Left lung (tissue), 10 donors: ENCODE measurements around the gene PRPF8. TPM values are rescaled to one million over a fixed set of nuclear protein-coding genes. Genes with fewer than 3 reads are reported as not detected.
A peak's percentile ranks its signal among the peaks of the same experiment; 100 is the strongest.

Source experiments
- ATAC-seq: fragments of 200-7000 bp; cut with Tn5 transposase; one replicate; pipeline ENCODE4 v1.9.1; 2020; ENCODE audit warnings: moderate library complexity
- DNase-seq, 4 donors: peaks; one replicate each; pipeline ENCODE4 v3.0.0-alpha.2; 2013 to 2020
- H3K27ac ChIP-seq, 2 donors: fragments of 200-600 bp; sonication (generic) in 1 of 2; one replicate each; pipeline versions ENCODE4 v1.5.0 to v1.8.0; 2020 to 2021
- H3K27me3 ChIP-seq, 2 donors: fragments of 200-600 bp; sonication (generic) in 1 of 2; one replicate each; pipeline versions ENCODE4 v1.5.0 to v1.8.0; 2020 to 2021
- H3K36me3 ChIP-seq, 2 donors: fragments of 200-600 bp; sonication (generic) in 1 of 2; one replicate each; pipeline versions ENCODE4 v1.5.0 to v1.8.0; 2020 to 2021
- H3K4me1 ChIP-seq, 2 donors: fragments of 200-600 bp; one replicate each; pipeline ENCODE4 v1.8.0; 2021
- H3K4me3 ChIP-seq, 2 donors: fragments of 200-600 bp; sonication (generic) in 1 of 2; one replicate each; pipeline versions ENCODE4 v1.5.0 to v1.8.0; 2020 to 2021; ENCODE audit warnings: mild to moderate bottlenecking in 1 of 2
- H3K9me3 ChIP-seq, 2 donors: fragments of 200-600 bp; sonication (generic) in 1 of 2; one replicate each; pipeline versions ENCODE4 v1.5.0 to v1.8.0; 2020 to 2021
- intact Hi-C, 2 donors: fragments of 100-400 bp; cut with DNase I; formaldehyde crosslinking; loops; one replicate each; pipeline versions ENCODE4 v1.11.2 to v1.14.2; 2022
- polyA plus RNA-seq, 6 donors: library from polyadenylated mRNA; unstranded; fragments of 120-200 nt; gene quantifications; one replicate each; pipeline ENCODE4 v1.2.1, GENCODE V29; 2013; ENCODE audit not compliant: insufficient read length in 6 of 6
- total RNA-seq, 2 donors: library from RNA; stranded (reverse); fragmentation: NEBNext Ultra II Directional; extraction: Animal tissue kit (Norgen Biotek cat#: 25700); gene quantifications; one replicate each; pipeline ENCODE4 v1.2.1, GENCODE V29; 2021
- TF ChIP-seq, protein P1 (sequence below), 2 donors: fragments of 200-600 bp; sonication (generic) in 1 of 2; IDR thresholded peaks; one replicate each; pipeline versions ENCODE4 v1.5.0 to v1.8.0; 2021; ENCODE audit warnings: antibody characterized with exemption in 2 of 2
- donor health status: DM: no; HTN: yes; CAD: no.
- donor health status: DM: no; HTN: no; CAD: no.

The PRPF8 gene
- total and polyA plus RNA-seq, 8 donors: 230 to 364 (median 329) TPM

DNA sequence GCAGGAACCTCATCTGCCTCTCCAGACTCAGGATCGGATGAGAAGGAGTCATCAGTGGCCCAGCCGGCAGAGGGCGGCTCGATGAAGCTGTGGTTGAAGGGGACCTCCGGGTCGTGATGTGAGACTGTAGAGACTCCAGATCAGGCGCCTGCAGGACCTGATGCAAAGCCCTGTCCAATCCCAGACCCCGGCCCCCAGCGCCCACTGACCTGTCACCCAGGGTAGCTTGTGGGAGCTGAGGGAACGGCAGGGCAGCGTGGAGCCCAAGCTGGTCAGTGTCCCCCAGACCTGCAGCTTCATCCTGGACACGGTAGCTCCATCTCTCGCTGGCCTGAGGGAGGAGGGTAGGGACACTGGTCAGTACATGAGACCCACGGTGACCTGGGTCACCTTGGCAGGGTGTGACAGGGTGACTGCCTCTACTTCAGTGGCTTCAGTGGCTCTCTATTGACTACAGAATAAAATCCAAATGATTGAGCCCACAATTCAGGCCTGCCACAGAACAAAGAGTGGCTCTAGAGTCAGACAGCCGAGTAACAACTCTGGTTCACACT, 47.9 kb downstream of the PRPF8 start:
- Histone ChIP-seq H3K9me3 (no peaks in the 10 kb centered on the region), H3K27me3 (no peaks in the 10 kb centered on the region), H3K36me3 (peaks cover 0 to 58% of the 10 kb centered on the region in 2 donors), H3K4me3 (no peak overlapping the region), H3K4me1 (peaks cover 0 to 14% of the 10 kb centered on the region in 2 donors), H3K27ac (no peak overlapping the region)
- DNase-seq (peak in 1 of 4 donors; percentile 76), ATAC-seq (no peak)
- TF ChIP-seq, protein P1, sequence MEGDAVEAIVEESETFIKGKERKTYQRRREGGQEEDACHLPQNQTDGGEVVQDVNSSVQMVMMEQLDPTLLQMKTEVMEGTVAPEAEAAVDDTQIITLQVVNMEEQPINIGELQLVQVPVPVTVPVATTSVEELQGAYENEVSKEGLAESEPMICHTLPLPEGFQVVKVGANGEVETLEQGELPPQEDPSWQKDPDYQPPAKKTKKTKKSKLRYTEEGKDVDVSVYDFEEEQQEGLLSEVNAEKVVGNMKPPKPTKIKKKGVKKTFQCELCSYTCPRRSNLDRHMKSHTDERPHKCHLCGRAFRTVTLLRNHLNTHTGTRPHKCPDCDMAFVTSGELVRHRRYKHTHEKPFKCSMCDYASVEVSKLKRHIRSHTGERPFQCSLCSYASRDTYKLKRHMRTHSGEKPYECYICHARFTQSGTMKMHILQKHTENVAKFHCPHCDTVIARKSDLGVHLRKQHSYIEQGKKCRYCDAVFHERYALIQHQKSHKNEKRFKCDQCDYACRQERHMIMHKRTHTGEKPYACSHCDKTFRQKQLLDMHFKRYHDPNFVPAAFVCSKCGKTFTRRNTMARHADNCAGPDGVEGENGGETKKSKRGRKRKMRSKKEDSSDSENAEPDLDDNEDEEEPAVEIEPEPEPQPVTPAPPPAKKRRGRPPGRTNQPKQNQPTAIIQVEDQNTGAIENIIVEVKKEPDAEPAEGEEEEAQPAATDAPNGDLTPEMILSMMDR (IDR thresholded peaks at IDR 0.05): no peak
- intact Hi-C loops: no loop called here

DNA sequence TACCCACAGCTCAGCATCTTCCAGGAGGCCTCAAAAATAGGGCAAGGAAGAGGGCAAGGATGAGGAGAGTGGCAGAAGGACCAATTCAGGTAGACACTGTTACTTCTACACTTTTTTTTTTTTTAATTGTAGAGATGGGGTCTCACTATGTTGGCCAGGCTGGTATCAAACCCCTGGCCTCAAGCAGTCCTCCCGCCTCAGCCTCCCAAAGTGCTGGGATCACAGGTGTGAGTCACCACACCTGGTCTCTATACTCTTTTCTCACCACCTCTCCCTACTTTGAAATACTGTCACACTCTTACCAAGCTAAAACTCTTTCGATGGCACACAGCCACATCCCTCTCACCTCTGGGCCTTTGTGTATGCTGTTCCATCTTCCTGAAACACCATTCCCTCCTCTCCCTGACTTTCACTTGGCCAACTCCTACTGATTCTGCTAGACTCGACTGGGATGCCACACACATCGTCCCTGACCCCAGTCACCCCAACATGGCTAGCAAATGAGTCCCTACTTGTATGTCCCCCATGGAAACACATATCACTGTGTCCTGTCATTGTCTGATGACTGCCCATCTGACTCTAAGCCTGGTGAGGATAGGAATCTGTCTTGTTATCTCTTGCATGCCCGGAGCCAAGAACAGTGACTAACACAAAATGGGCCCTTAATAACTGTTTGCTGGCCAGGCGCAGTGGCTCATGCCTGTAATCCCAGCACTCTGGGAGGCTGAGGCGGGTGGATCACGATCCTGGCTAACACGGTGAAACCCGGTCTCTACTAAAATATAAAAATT, 48.8 kb downstream of the PRPF8 start:
- H3K27me3 ChIP-seq: no peaks in the 10 kb centered on the region
- TF ChIP-seq, protein P1 (IDR thresholded peaks at IDR 0.05): no peak
- H3K27ac ChIP-seq: no peak overlapping the region
- peaks cover 0 to 58% of the 10 kb centered on the region in 2 donors for H3K36me3 ChIP-seq
- DNase-seq: no peak
- peaks cover 0 to 23% of the 10 kb centered on the region in 2 donors for H3K4me1 ChIP-seq
- no peak for ATAC-seq
- H3K9me3 ChIP-seq: no peaks in the 10 kb centered on the region
- intact Hi-C loops: no loop called here
- H3K4me3 ChIP-seq: no peak overlapping the region

DNA sequence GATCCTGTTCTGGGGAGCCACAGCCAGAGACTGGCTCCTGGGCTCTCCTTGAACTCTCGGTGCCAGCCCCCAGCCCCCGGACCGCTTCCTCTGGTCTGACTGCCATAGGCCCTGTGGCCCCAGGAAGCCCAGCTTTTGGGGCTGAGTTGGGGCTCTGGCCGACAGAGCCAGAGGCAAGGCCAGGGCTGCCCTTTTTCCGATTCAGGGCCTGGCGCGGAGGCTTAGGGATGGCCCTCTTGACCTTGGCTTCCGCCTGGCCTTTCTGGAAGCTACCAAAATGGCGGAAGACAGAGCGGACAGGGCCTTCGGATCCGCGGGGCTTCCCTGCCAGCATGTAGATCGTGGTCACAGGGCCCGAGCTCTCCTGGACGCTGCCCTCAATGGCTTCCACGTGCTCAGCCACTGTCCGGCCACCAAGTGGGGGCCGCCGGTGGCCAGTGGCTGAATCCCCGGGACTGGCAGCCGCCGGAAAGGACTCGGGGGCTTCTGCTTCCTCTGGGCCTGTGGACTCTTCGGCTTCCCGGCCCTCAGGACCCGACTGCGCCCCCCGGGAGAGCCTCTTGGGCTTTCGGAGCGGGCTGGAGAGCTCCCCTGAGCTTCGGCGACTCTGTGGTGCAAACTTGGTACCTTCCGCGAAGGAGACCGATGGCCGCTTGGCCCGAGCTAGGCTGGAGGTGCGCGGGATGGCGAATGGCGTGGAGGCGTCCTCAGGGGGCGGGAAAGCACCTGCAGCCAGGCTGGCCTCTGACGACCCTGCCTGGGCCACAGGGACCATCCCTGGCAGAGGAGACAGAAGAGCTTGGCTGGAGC, 49.6 kb downstream of the PRPF8 start:
- Histone ChIP-seq H3K36me3 (peaks cover 0 to 55% of the 10 kb centered on the region in 2 donors), H3K9me3 (no peaks in the 10 kb centered on the region), H3K4me3 (no peak overlapping the region), H3K27me3 (no peaks in the 10 kb centered on the region), H3K27ac (no peak overlapping the region), H3K4me1 (peaks cover 0 to 27% of the 10 kb centered on the region in 2 donors)
- TF ChIP-seq, protein P1 (IDR thresholded peaks at IDR 0.05): no peak
- ATAC-seq: no peak
- DNase-seq: no peak
- intact Hi-C loops: no loop called here

DNA sequence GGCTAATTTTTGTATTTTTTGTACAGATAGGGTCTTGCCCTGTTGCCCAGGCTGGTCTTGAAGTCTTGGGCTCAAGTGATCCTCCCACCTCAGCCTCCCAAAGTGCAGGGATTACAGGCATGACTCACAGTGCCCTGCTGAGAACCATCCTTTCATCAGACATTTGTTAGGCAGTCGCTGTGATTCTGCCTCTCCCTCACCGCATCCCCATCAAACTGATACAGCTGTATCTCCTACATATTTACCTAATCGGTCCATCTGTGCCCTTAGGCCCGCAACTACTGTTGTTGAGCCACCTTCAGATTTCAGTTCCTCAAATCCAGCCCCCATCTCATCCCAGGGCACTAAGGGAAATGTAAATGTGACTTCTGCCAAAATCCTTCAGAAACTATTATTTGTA, 54.0 kb downstream of the PRPF8 start:
- H3K9me3 ChIP-seq: no peaks in the 10 kb centered on the region
- ATAC-seq (no peak), DNase-seq (no peak)
- intact Hi-C loops: no loop called here
- TF ChIP-seq, protein P1 (IDR thresholded peaks at IDR 0.05): no peak
- no peaks in the 10 kb centered on the region for H3K27me3 ChIP-seq
- peaks cover 19 to 50% of the 10 kb centered on the region in 2 donors for H3K4me1 ChIP-seq
- peak overlapping the region in 1 of 2 donors; percentile 95 for H3K27ac ChIP-seq
- H3K36me3 ChIP-seq: peaks cover 0 to 18% of the 10 kb centered on the region in 2 donors
- H3K4me3 ChIP-seq: no peak overlapping the region
